ENCODE results near the gene TUBAL3. TPM values are rescaled to one million over a fixed set of nuclear protein-coding genes. Genes with fewer than 3 reads are reported as not detected.
A peak's percentile ranks its signal among the peaks of the same experiment; 100 is the strongest.
"Not testable (repeated sequence)": the region's sequence is repeated elsewhere in the genome, so short reads cannot be mapped to it uniquely, and the experiment has no call there.

The TUBAL3 gene
- total and polyA plus RNA-seq, 7 experiments from 2014 or later = not detected

DNA sequence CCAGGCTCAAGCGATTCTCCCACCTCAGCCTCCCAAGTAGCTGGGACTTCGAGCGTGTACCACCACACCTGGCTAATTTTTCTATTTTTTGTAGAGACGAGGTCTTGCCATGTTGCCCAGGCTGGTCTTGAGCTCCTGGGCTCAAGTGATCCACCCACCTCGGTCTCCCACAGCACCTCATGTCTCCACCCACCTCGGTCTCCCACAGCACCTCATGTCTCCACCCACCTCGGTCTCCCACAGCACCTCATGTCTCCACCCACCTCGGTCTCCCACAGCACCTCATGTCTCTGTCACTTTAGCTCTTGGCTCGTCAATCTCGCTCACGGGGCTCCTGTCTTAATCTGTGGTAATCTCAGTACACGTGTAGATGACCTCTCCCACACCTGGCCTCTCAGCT, 24.2 kb downstream of the TUBAL3 start:
- H3K9me3 ChIP-seq (ENCODE audit: control insufficient read depth in 2 of 3, low read length in 3 of 3); H3K9me3 Mint-ChIP-seq; DNase-seq; H3K4me1 Mint-ChIP-seq; H3K27me3 ChIP-seq (ENCODE audit: control insufficient read depth in 2 of 2, insufficient read depth in 2 of 2, low read length in 2 of 2); H3K4me1 ChIP-seq (ENCODE audit: control insufficient read depth in 2 of 2, insufficient read depth in 2 of 2, low read length in 2 of 2); H3K27ac Mint-ChIP-seq; H3K36me3 ChIP-seq (ENCODE audit: control insufficient read depth in 2 of 3, insufficient read depth in 3 of 3, low read length in 3 of 3); H3K4me3 Mint-ChIP-seq; intact Hi-C loops (cut with micrococcal nuclease); H3K27me3 Mint-ChIP-seq; ATAC-seq; H3K36me3 Mint-ChIP-seq; H3K4me3 ChIP-seq (ENCODE audit: low read length); H3K27ac ChIP-seq (ENCODE audit: low read depth, low read length): not testable (repeated sequence)
- POLR2A ChIA-PET = interaction anchor here (0.6 to 1.1 kb wide), 2 partner anchors 85 to 96 kb away, joined by 3 to 7 read pairs; no protein-coding TSS in a partner anchor
- CTCF ChIA-PET = interaction anchor here (0.6 to 2.2 kb wide), 4 partner anchors 52 to 565 kb away, joined by 3 to 14 read pairs (median 4); no protein-coding TSS in a partner anchor

DNA sequence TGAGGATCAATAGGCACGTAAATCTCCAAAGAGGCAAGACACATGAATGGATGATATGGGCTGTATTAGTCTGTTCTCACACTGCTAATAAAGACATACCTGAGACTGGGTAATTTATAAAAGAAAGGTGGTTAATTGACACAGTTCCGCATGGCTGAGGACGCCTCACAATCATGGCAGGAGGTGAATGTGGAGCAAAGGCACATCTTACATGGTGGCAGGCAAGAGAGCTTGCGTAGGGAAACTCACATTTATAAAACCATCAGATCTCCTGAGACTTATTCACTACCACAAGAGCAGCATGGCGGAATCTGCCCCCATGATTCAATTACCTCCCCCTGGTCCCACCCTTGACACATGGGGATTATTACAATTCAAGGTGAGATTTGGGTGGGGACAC, 25.4 kb downstream of the TUBAL3 start:
- H3K27me3 ChIP-seq (ENCODE audit: control insufficient read depth in 2 of 2, insufficient read depth in 2 of 2, low read length in 2 of 2); intact Hi-C loops (cut with micrococcal nuclease); H3K4me1 Mint-ChIP-seq; H3K27ac ChIP-seq (ENCODE audit: low read depth, low read length); ATAC-seq; H3K4me3 Mint-ChIP-seq; H3K27ac Mint-ChIP-seq; DNase-seq; H3K36me3 Mint-ChIP-seq; H3K27me3 Mint-ChIP-seq; H3K9me3 ChIP-seq (ENCODE audit: control insufficient read depth in 2 of 3, low read length in 3 of 3); H3K9me3 Mint-ChIP-seq; H3K4me3 ChIP-seq (ENCODE audit: low read length); H3K4me1 ChIP-seq (ENCODE audit: control insufficient read depth in 2 of 2, insufficient read depth in 2 of 2, low read length in 2 of 2); H3K36me3 ChIP-seq (ENCODE audit: control insufficient read depth in 2 of 3, insufficient read depth in 3 of 3, low read length in 3 of 3): not testable (repeated sequence)
- POLR2A ChIA-PET = interaction anchor here (0.5 kb wide), 1 partner anchor 22 kb away, joined by 3 read pairs; no protein-coding TSS in a partner anchor
- CTCF ChIA-PET = interaction anchor here (0.7 to 2.2 kb wide), 4 partner anchors 11 to 529 kb away, joined by 3 to 14 read pairs (median 3); no protein-coding TSS in a partner anchor

DNA sequence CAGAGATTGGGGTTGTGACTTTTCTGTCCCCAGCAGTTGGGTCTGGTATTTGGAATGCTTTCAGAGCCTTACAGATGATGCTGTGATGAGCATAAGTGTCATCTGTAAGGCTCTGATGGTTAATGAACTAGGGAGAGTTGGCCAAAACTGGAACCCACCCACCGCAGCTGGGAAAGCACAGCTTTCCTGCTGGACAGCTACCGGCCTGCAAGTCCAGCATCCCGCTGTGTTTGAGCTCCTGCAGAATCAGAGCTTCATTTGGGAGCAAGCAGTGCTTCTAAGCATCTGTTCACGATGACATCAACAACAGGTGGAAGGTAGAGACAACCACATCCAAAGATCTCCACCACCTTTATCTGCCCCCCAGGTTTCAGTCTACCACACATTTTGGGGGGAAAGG, 28.2 kb downstream of the TUBAL3 start:
- Histone ChIP-seq H3K36me3 (ENCODE audit: control insufficient read depth in 2 of 3, insufficient read depth in 3 of 3, low read length in 3 of 3) (no peaks in the 10 kb centered on the region), H3K4me3 (ENCODE audit: low read length) (no peak overlapping the region), H3K4me1 (ENCODE audit: control insufficient read depth in 2 of 2, insufficient read depth in 2 of 2, low read length in 2 of 2) (no peaks in the 10 kb centered on the region), H3K9me3 (ENCODE audit: control insufficient read depth in 2 of 3, low read length in 3 of 3) (no peaks in the 10 kb centered on the region), H3K27me3 (ENCODE audit: control insufficient read depth in 2 of 2, insufficient read depth in 2 of 2, low read length in 2 of 2) (no peaks in the 10 kb centered on the region), H3K27ac (ENCODE audit: low read depth, low read length) (no peak overlapping the region)
- CTCF ChIA-PET = no interaction called here
- Mint-ChIP-seq H3K27ac (no peak overlapping the region), H3K9me3 (peaks cover 0 to 6% (median 3%) of the 10 kb centered on the region in 11 donors), H3K4me3 (no peak overlapping the region), H3K4me1 (peaks cover 0 to 4% (median 0%) of the 10 kb centered on the region in 7 donors), H3K36me3 (no peaks in the 10 kb centered on the region), H3K27me3 (peaks cover 0 to 6% (median 0%) of the 10 kb centered on the region in 5 donors)
- DNase-seq = no peak
- intact Hi-C loops (cut with micrococcal nuclease) = no loop called here
- no peak for ATAC-seq
- POLR2A ChIA-PET = no interaction called here

DNA sequence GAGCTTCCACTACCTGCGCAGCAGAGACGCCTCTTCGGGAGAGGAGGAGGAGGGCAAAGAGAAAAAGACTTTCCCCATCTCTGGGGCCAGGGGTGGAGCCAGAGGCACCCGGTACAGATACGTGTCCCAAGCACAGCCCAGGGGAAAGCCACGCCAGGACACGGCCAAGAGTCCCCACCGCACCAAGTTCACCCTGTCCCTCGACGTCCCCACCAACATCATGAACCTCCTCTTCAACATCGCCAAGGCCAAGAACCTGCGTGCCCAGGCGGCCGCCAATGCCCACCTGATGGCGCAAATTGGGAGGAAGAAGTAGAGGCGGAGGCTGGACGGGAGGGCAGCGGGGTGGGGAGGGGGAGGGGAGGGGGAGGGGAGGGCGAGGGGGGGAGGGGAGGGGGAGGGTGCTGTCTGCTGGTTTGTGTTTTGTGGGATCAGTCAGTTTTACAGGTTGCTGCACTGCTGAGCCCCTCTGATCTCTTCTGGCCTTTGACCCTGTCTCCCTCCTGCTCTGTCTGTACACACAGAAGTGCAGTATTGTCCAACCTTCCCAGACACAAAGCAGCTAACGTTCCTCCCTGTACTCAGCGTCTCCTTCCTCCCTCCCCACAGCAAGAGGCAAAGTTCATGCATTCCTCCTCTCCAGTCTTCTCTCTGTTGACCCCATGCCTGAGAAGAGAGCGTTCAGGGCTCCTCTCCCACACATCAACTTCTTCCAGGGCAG, 30.6 kb downstream of the TUBAL3 start:
- Mint-ChIP-seq H3K9me3 (peaks cover 0 to 15% (median 1%) of the 10 kb centered on the region in 11 donors), H3K4me1 (peaks cover 0 to 4% (median 0%) of the 10 kb centered on the region in 7 donors), H3K27ac (peak overlapping the region in 1 of 9 donors; percentile 30), H3K27me3 (peaks cover 0 to 4% (median 0%) of the 10 kb centered on the region in 5 donors), H3K36me3 (no peaks in the 10 kb centered on the region), H3K4me3 (no peak overlapping the region)
- no peak for DNase-seq
- no peak overlapping the region for H3K27ac ChIP-seq (ENCODE audit: low read depth, low read length)
- peaks cover 0 to 7% (median 0%) of the 10 kb centered on the region in 3 experiments for H3K9me3 ChIP-seq (ENCODE audit: control insufficient read depth in 2 of 3, low read length in 3 of 3)
- CTCF ChIA-PET = no interaction called here
- H3K27me3 ChIP-seq (ENCODE audit: control insufficient read depth in 2 of 2, insufficient read depth in 2 of 2, low read length in 2 of 2) = no peaks in the 10 kb centered on the region
- ATAC-seq = no peak
- H3K4me1 ChIP-seq (ENCODE audit: control insufficient read depth in 2 of 2, insufficient read depth in 2 of 2, low read length in 2 of 2) = no peaks in the 10 kb centered on the region
- POLR2A ChIA-PET = no interaction called here
- no peak overlapping the region for H3K4me3 ChIP-seq (ENCODE audit: low read length)
- intact Hi-C loops (cut with micrococcal nuclease) = no loop called here
- no peaks in the 10 kb centered on the region for H3K36me3 ChIP-seq (ENCODE audit: control insufficient read depth in 2 of 3, insufficient read depth in 3 of 3, low read length in 3 of 3)

DNA sequence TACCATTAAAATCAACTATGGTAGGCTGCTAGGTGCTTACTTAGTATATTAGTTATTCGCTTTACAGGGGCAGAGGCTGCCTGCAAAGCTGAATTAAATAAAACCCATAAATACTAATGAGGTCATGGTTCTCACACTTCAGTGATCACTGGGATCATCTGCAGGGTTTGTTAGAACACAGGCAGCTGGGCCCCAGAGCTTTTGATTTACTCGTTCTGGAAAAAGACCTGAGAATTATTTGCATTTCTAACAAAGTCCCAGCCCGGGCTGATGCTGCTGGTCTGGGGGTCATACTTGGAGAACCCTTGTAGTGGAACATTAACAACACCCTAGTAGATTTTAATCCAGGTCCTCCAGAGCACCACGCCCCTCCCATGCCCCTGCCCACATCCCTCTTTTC, 31.3 kb downstream of the TUBAL3 start:
- H3K4me3 ChIP-seq (ENCODE audit: low read length) = no peak overlapping the region
- ATAC-seq (no peak), DNase-seq (no peak)
- no peaks in the 10 kb centered on the region for H3K36me3 ChIP-seq (ENCODE audit: control insufficient read depth in 2 of 3, insufficient read depth in 3 of 3, low read length in 3 of 3)
- H3K27ac Mint-ChIP-seq = no peak overlapping the region
- ChIA-PET POLR2A (no interaction called here), CTCF (no interaction called here)
- peaks cover 0 to 15% (median 0%) of the 10 kb centered on the region in 11 donors for H3K9me3 Mint-ChIP-seq
- H3K27me3 ChIP-seq (ENCODE audit: control insufficient read depth in 2 of 2, insufficient read depth in 2 of 2, low read length in 2 of 2) = no peaks in the 10 kb centered on the region
- H3K4me1 ChIP-seq (ENCODE audit: control insufficient read depth in 2 of 2, insufficient read depth in 2 of 2, low read length in 2 of 2) = no peaks in the 10 kb centered on the region
- intact Hi-C loops (cut with micrococcal nuclease) = no loop called here
- H3K4me3 Mint-ChIP-seq = no peak overlapping the region
- H3K27me3 Mint-ChIP-seq = peaks cover 0 to 4% (median 0%) of the 10 kb centered on the region in 5 donors
- H3K4me1 Mint-ChIP-seq = peaks cover 0 to 4% (median 0%) of the 10 kb centered on the region in 7 donors
- H3K36me3 Mint-ChIP-seq = no peaks in the 10 kb centered on the region
- peaks cover 0 to 7% (median 0%) of the 10 kb centered on the region in 3 experiments for H3K9me3 ChIP-seq (ENCODE audit: control insufficient read depth in 2 of 3, low read length in 3 of 3)
- H3K27ac ChIP-seq (ENCODE audit: low read depth, low read length) = no peak overlapping the region

DNA sequence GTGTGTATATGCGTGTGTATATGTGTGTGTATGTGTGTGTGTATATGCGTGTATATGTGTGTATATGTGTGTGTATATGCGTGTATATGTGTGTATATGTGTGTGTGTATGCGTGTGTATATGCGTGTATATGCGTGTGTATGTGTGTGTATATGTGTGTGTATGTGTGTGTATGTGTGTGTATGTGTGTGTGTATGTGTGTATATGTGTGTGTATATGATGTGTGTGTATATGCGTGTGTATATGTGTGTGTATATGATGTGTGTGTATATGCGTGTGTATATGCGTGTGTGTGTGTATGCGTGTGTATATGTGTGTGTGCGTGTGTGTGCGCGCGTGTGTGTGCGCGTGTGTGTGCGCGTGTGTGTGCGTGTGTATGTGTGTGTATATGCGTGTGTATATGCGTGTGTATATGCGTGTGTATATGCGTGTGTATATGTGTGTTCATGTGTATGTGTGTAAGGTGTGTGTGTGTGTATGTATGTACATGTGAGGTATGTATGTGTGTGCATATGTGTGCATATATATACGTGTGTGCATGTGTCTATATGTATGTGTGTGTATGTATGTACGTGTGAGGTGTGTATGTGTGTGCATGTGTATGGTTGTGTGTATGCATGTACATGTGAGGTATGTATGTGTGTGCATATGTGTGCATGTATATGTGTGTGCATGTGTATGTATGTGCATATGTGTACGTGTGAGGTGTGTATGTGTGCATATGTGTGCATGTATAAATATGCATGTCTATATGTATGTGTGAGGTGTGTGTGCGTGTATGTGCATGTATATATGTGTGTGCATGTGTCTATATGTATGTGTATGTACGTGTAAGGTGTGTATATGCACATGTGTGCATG, 33.9 kb downstream of the TUBAL3 start:
- H3K36me3 Mint-ChIP-seq = no peaks in the 10 kb centered on the region
- intact Hi-C loops (cut with micrococcal nuclease) = no loop called here
- no peaks in the 10 kb centered on the region for H3K4me1 ChIP-seq (ENCODE audit: control insufficient read depth in 2 of 2, insufficient read depth in 2 of 2, low read length in 2 of 2)
- ChIA-PET CTCF (no interaction called here), POLR2A (no interaction called here)
- no peaks in the 10 kb centered on the region for H3K27me3 ChIP-seq (ENCODE audit: control insufficient read depth in 2 of 2, insufficient read depth in 2 of 2, low read length in 2 of 2)
- H3K27me3 Mint-ChIP-seq = peaks cover 0 to 16% (median 1%) of the 10 kb centered on the region in 5 donors
- H3K27ac Mint-ChIP-seq = peak overlapping the region in 6 of 9 donors; percentile 3 to 83 (median 46)
- peaks cover 0 to 15% (median 0%) of the 10 kb centered on the region in 11 donors for H3K9me3 Mint-ChIP-seq
- no peak overlapping the region for H3K27ac ChIP-seq (ENCODE audit: low read depth, low read length)
- H3K36me3 ChIP-seq (ENCODE audit: control insufficient read depth in 2 of 3, insufficient read depth in 3 of 3, low read length in 3 of 3) = no peaks in the 10 kb centered on the region
- DNase-seq = no peak
- no peak overlapping the region for H3K4me3 ChIP-seq (ENCODE audit: low read length)
- peaks cover 0 to 4% (median 0%) of the 10 kb centered on the region in 7 donors for H3K4me1 Mint-ChIP-seq
- no peak for ATAC-seq
- peaks cover 0 to 7% (median 0%) of the 10 kb centered on the region in 3 experiments for H3K9me3 ChIP-seq (ENCODE audit: control insufficient read depth in 2 of 3, low read length in 3 of 3)
- no peak overlapping the region for H3K4me3 Mint-ChIP-seq

Data from naive thymus-derived CD4-positive, alpha-beta T cell (primary cell).